Measurements from ENCODE around the gene KDM4D. TPM values are rescaled to one million over a fixed set of nuclear protein-coding genes. Genes with fewer than 3 reads are reported as not detected.

The KDM4D gene
- polyA plus RNA-seq, 1 of the 3 experiments (the other 2 are of a cell fraction) = 1.2 TPM

GRCh38 chr11:94960488-94960887, 13.0 kb upstream of the KDM4D start:
- Histone ChIP-seq H3K9ac (no peak overlapping the region), H3K9me2 (no peaks in the 10 kb centered on the region), H3K27ac (ENCODE audit: low read depth in 2 of 2, low read length in 1 of 2) (no peak overlapping the region), H3K27me3 (ENCODE audit: insufficient read depth) (no peaks in the 10 kb centered on the region), H4K20me1 (ENCODE audit: insufficient read depth) (no peaks in the 10 kb centered on the region), H3F3A (replicated peaks; ENCODE audit: insufficient read depth) (peaks cover 17% of the 10 kb centered on the region), H2AFZ (ENCODE audit: low read depth) (no peak overlapping the region), H3K9me3 (no peaks in the 10 kb centered on the region), H3K4me1 (ENCODE audit: control insufficient read depth in 1 of 2, insufficient read depth in 2 of 2, low read depth in 1 of 2, low read length in 1 of 2) (no peaks in the 10 kb centered on the region; a peak in 1 of 4 replicates), H3K36me3 (replicated peaks in 1 of 2; ENCODE audit: control insufficient read depth in 1 of 2, insufficient read depth in 2 of 2, low read length in 1 of 2) (peaks cover 45 to 48% of the 10 kb centered on the region in 2 experiments), H3K4me2 (no peak overlapping the region), H3K4me3 (ENCODE audit: low read depth in 2 of 2, low read length in 1 of 2) (no peak overlapping the region), H3K79me2 (ENCODE audit: insufficient read depth) (no peaks in the 10 kb centered on the region)
- POLR2A ChIA-PET = interaction anchor here (0.6 kb wide), 1 partner anchor 817 kb away, joined by 3 read pairs; no protein-coding TSS in a partner anchor
- no peak for TF ChIP-seq USF2 (IDR thresholded peaks at IDR 0.05; ENCODE audit: borderline replicate concordance, low read depth, low read length)
- TF ChIP-seq NFIC (IDR thresholded peaks at IDR 0.05; ENCODE audit: borderline replicate concordance) = no peak
- no peak for TF ChIP-seq FOSL2 (IDR thresholded peaks at IDR 0.05; ENCODE audit: borderline replicate concordance, low read depth)
- TF ChIP-seq MAX (IDR thresholded peaks at IDR 0.05; ENCODE audit: low read depth) = no peak
- no peak for TF ChIP-seq YY1 (IDR thresholded peaks at IDR 0.05; ENCODE audit: low read depth)
- TF ChIP-seq RAD21 (IDR thresholded peaks at IDR 0.05; ENCODE audit: low read length) = no peak
- TF ChIP-seq EZH2phosphoT487 (IDR thresholded peaks at IDR 0.05; ENCODE audit: borderline replicate concordance, low read depth) = no peak
- CTCF ChIA-PET = interaction anchor here (1.2 to 2.6 kb wide), 3 partner anchors 9 to 337 kb away, joined by 3 to 13 read pairs (median 6); no protein-coding TSS in a partner anchor
- DNase-seq = no peak
- 98% methylated on average over 2 of the region's 2 CpGs for WGBS (ENCODE audit: low lambda C conversion rate)

- ChIA-PET POLR2A (interaction anchor here (1.0 to 1.2 kb wide), 2 partner anchors 12 to 129 kb away, joined by 3 to 6 read pairs; partner anchors contain the start of genes CWC15 and KDM4D), CTCF (interaction anchor here (0.5 to 2.6 kb wide), 5 partner anchors 9 to 727 kb away, joined by 3 to 13 read pairs (median 3); partner anchors contain the start of genes CWC15 and KDM4D)
- Histone ChIP-seq H3K4me3 (ENCODE audit: low read depth in 2 of 2, low read length in 1 of 2) (no peak overlapping the region), H3K9me2 (no peaks in the 10 kb centered on the region), H3F3A (replicated peaks; ENCODE audit: insufficient read depth) (peaks cover 17% of the 10 kb centered on the region), H3K27ac (ENCODE audit: low read depth in 2 of 2, low read length in 1 of 2) (no peak overlapping the region), H3K4me2 (no peak overlapping the region), H3K4me1 (ENCODE audit: control insufficient read depth in 1 of 2, insufficient read depth in 2 of 2, low read depth in 1 of 2, low read length in 1 of 2) (no peaks in the 10 kb centered on the region; a peak in 1 of 4 replicates), H3K9ac (no peak overlapping the region), H3K36me3 (replicated peaks in 1 of 2; ENCODE audit: control insufficient read depth in 1 of 2, insufficient read depth in 2 of 2, low read length in 1 of 2) (peaks cover 53 to 56% of the 10 kb centered on the region in 2 experiments), H2AFZ (ENCODE audit: low read depth) (no peak overlapping the region), H3K27me3 (ENCODE audit: insufficient read depth) (no peaks in the 10 kb centered on the region), H3K79me2 (ENCODE audit: insufficient read depth) (no peaks in the 10 kb centered on the region), H3K9me3 (no peaks in the 10 kb centered on the region), H4K20me1 (ENCODE audit: insufficient read depth) (no peaks in the 10 kb centered on the region)
- 100% methylated on average over 1 of the region's 1 CpG for WGBS (ENCODE audit: low lambda C conversion rate)
- no peak for DNase-seq
- TF ChIP-seq POLR2AphosphoS5 (IDR thresholded peaks at IDR 0.05; ENCODE audit: low read depth, low read length) = no peak
- TF ChIP-seq USF2 (IDR thresholded peaks at IDR 0.05; ENCODE audit: borderline replicate concordance, low read depth, low read length) = no peak
- no peak for TF ChIP-seq JUND (IDR thresholded peaks at IDR 0.05)
- TF ChIP-seq MXI1 (IDR thresholded peaks at IDR 0.05; ENCODE audit: low read depth, low read length) = no peak
- TF ChIP-seq GATA2 (CRISPR knock-in tag; IDR thresholded peaks at IDR 0.05) = no peak
- TF ChIP-seq RFX5 (IDR thresholded peaks at IDR 0.05; ENCODE audit: low read length) = no peak
- no peak for TF ChIP-seq GABPA (IDR thresholded peaks at IDR 0.05; ENCODE audit: low read depth)
- no peak for TF ChIP-seq CTCF (IDR thresholded peaks at IDR 0.05)
- no peak for TF ChIP-seq CHD2 (IDR thresholded peaks at IDR 0.05; ENCODE audit: low read length, partially characterized antibody)
- no peak for TF ChIP-seq NRF1 (IDR thresholded peaks at IDR 0.05; ENCODE audit: low read depth, low read length)
- no peak for TF ChIP-seq MAX (IDR thresholded peaks at IDR 0.05; ENCODE audit: low read depth)
- TF ChIP-seq ZBTB33 (IDR thresholded peaks at IDR 0.05; ENCODE audit: borderline replicate concordance, low read depth) = no peak
Measured at GRCh38 chr11:94961255-94961654, 12.3 kb upstream of the KDM4D start.

All from SK-N-SH (cell line).